ENCODE data around the gene HEG1. TPM values are rescaled to one million over a fixed set of nuclear protein-coding genes. Genes with fewer than 3 reads are reported as not detected.

HEG1 gene
- polyA plus RNA-seq, 1 experiment: 98.3 TPM

GRCh38 chr3:124951511-124952281 lies 104.1 kb downstream of the HEG1 start:
- ChIA-PET POLR2A (interaction anchor here (0.5 kb wide), 1 partner anchor 691 kb away, joined by 5 read pairs; no protein-coding TSS in a partner anchor), CTCF (interaction anchor here (0.7 to 2.1 kb wide), 3 partner anchors 8 to 191 kb away, joined by 3 to 6 read pairs (median 5); no protein-coding TSS in a partner anchor)
- Histone ChIP-seq H3K9me3 (ENCODE audit: control insufficient read depth, insufficient read depth, low read length) (no peaks in the 10 kb centered on the region), H3K27ac (ENCODE audit: low read depth, low read length) (peak overlapping the region; percentile 34), H3K4me3 (ENCODE audit: low read depth, low read length) (no peak overlapping the region), H3K27me3 (ENCODE audit: control insufficient read depth, insufficient read depth, low read length) (no peaks in the 10 kb centered on the region)
- peak; percentile 42 for DNase-seq (ENCODE audit: low read depth, low spot score)
- TF ChIP-seq CTCF (IDR thresholded peaks at IDR 0.05; ENCODE audit: low read depth, low read length): no peak

DNA sequence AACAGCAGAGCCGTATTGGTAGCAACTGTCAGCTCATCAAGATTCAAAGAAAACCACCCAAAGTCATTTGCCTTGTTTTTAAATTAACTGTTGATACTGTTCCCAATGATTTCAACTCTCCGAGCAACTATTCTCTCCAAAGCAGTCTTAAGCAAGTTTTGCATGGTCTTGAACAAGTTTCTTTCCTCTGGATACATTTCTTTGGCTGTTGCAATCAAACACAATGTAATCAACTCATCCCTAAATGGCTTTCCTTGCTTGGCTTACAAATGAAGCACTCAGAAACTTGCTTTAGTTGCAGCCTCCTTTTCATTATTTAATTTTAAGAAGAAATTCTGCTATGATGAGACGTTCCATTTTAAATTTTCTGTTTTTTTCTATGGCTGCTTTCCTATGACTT lies 105.8 kb downstream of the HEG1 start:
- DNase-seq (ENCODE audit: low read depth, low spot score): no peak
- Histone ChIP-seq H3K4me3 (ENCODE audit: low read depth, low read length) (no peak overlapping the region), H3K27ac (ENCODE audit: low read depth, low read length) (no peak overlapping the region), H3K27me3 (ENCODE audit: control insufficient read depth, insufficient read depth, low read length) (no peaks in the 10 kb centered on the region), H3K9me3 (ENCODE audit: control insufficient read depth, insufficient read depth, low read length) (no peaks in the 10 kb centered on the region)
- CTCF ChIA-PET: no interaction called here
- POLR2A ChIA-PET: no interaction called here
- TF ChIP-seq CTCF (IDR thresholded peaks at IDR 0.05; ENCODE audit: low read depth, low read length): no peak

- no peak for TF ChIP-seq CTCF (IDR thresholded peaks at IDR 0.05; ENCODE audit: low read depth, low read length)
- no peak for DNase-seq (ENCODE audit: low read depth, low spot score)
- peaks cover 7% of the 10 kb centered on the region for H3K27me3 ChIP-seq (ENCODE audit: control insufficient read depth, insufficient read depth, low read length)
- CTCF ChIA-PET: no interaction called here
- POLR2A ChIA-PET: no interaction called here
- no peak overlapping the region for H3K4me3 ChIP-seq (ENCODE audit: low read depth, low read length)
- H3K27ac ChIP-seq (ENCODE audit: low read depth, low read length): no peak overlapping the region
- no peaks in the 10 kb centered on the region for H3K9me3 ChIP-seq (ENCODE audit: control insufficient read depth, insufficient read depth, low read length)
Observed at GRCh38 chr3:124942613-124943012, 113.2 kb downstream of the HEG1 start.

DNA sequence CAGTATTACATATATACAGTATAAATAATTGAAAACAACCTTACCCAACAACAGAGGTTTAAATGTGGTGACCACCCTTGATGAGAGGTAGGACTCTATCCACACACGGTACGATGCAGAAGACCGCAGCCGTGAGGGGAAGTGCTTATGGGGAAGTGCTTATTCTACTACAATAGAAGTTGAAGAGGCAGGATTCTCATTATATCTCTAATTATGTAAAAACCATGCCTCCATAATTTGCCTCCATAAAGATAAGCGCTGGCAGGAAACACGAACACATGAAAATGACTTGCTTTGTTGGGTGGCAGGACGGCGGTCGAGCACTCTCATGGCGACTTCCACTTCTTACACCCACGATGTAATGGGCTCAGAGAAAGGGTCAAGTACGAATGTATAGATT lies 114.0 kb downstream of the HEG1 start:
- ChIA-PET POLR2A (no interaction called here), CTCF (no interaction called here)
- Histone ChIP-seq H3K27ac (ENCODE audit: low read depth, low read length) (no peak overlapping the region), H3K9me3 (ENCODE audit: control insufficient read depth, insufficient read depth, low read length) (no peaks in the 10 kb centered on the region), H3K27me3 (ENCODE audit: control insufficient read depth, insufficient read depth, low read length) (peaks cover 7% of the 10 kb centered on the region), H3K4me3 (ENCODE audit: low read depth, low read length) (no peak overlapping the region)
- TF ChIP-seq CTCF (IDR thresholded peaks at IDR 0.05; ENCODE audit: low read depth, low read length): no peak
- no peak for DNase-seq (ENCODE audit: low read depth, low spot score)

DNA sequence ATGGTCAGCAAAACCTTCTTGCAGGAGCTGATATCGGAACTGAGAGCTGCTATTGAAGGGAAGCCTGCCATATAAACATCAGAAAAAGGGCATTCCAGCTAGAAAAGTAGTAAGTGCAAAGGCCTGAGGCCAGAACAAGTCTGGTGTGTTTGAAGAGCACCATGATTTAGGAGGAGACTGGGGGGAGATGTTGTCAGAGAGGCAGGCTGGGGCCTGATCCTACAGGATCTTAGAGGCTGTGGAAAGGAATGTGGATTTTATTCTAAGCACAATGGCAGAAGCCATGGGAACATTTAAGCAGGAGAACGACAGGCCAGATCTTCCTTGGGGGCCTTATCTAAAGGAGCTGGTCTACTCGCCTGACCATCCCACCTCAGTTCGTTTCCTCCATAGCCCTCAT lies 116.1 kb downstream of the HEG1 start:
- no peak overlapping the region for H3K4me3 ChIP-seq (ENCODE audit: low read depth, low read length)
- H3K9me3 ChIP-seq (ENCODE audit: control insufficient read depth, insufficient read depth, low read length): no peaks in the 10 kb centered on the region
- H3K27ac ChIP-seq (ENCODE audit: low read depth, low read length): no peak overlapping the region
- no peak for DNase-seq (ENCODE audit: low read depth, low spot score)
- ChIA-PET POLR2A (no interaction called here), CTCF (interaction anchor here (0.6 kb wide), 1 partner anchor 11 kb away, joined by 3 read pairs; no protein-coding TSS in a partner anchor)
- TF ChIP-seq CTCF (IDR thresholded peaks at IDR 0.05; ENCODE audit: low read depth, low read length): no peak
- H3K27me3 ChIP-seq (ENCODE audit: control insufficient read depth, insufficient read depth, low read length): peaks cover 7% of the 10 kb centered on the region
